K562 (cell line): ENCODE results near the gene HAX1. TPM values are rescaled to one million over a fixed set of nuclear protein-coding genes. Genes with fewer than 3 reads are reported as not detected.

Source experiments
- CCAR2 ChIP-seq: fragments of 200-400 bp; formaldehyde crosslinking; IDR thresholded peaks from 2 replicates; pipeline ENCODE4 v1.6.1; 2017; ENCODE audit warnings: mild to moderate bottlenecking, low read depth, low read length
- CHD2 ChIP-seq: IDR thresholded peaks from 2 replicates; pipeline ENCODE4 v1.6.1; 2011; ENCODE audit warnings: low read depth, low read length
- CUX1 ChIP-seq: fragments of 200-800 bp; sonication (Bioruptor generic); IDR thresholded peaks from 2 replicates; pipeline ENCODE4 v1.6.1; 2016; ENCODE audit warnings: missing genetic modification characterization, missing compliant biosample characterization
- DEAF1 ChIP-seq: fragments of 450-650 bp; formaldehyde crosslinking; IDR thresholded peaks from 2 replicates; pipeline ENCODE4 v1.4.0; 2020; ENCODE audit warnings: mild to moderate bottlenecking, moderate library complexity
- GTF2E2 ChIP-seq: fragments of 200-800 bp; sonication (Bioruptor generic); IDR thresholded peaks from 2 replicates; pipeline ENCODE4 v1.6.1; 2016; ENCODE audit warnings: missing genetic modification characterization, missing compliant biosample characterization
- LEF1 ChIP-seq: fragments of 450-650 bp; IDR thresholded peaks from 2 replicates; pipeline ENCODE4 v1.6.1; 2016; ENCODE audit warnings: mild to moderate bottlenecking
- NCOA2 ChIP-seq, 2 experiments: fragments of 450-650 bp; IDR thresholded peaks; 2 replicates each; pipeline ENCODE4 v1.6.1; 2018; ENCODE audit warnings: mild to moderate bottlenecking in 2 of 2, moderate library complexity in 1 of 2; ENCODE audit not compliant: partially characterized antibody in 2 of 2
- NEUROD1 ChIP-seq: fragments of 150-350 bp; IDR thresholded peaks from 2 replicates; pipeline ENCODE4 v1.6.1; 2014; ENCODE audit warnings: borderline replicate concordance, low read length, low read depth; ENCODE audit not compliant: partially characterized antibody
- RBM25 ChIP-seq: fragments of 200-400 bp; formaldehyde crosslinking; IDR thresholded peaks from 2 replicates; pipeline ENCODE4 v1.6.1; 2018; ENCODE audit warnings: low read length, low read depth, moderate library complexity; ENCODE audit not compliant: severe bottlenecking
- RNF219 ChIP-seq: fragments of 250-450 bp; sonication (Bioruptor Pico); IDR thresholded peaks from 2 replicates; pipeline ENCODE4 v1.5.0; 2022; ENCODE audit warnings: mild to moderate bottlenecking
- RUNX1 ChIP-seq: sonication (generic); IDR thresholded peaks from 2 replicates; pipeline ENCODE4 v1.6.1; 2016; ENCODE audit warnings: antibody characterized with exemption, low read depth
- SIN3A ChIP-seq, 2 experiments: fragments of 150-350 bp in 1 of 2; IDR thresholded peaks; 2 replicates each; pipeline ENCODE4 v1.6.1; 2011 to 2016; ENCODE audit warnings: borderline replicate concordance in 2 of 2, low read depth in 2 of 2, low read length in 2 of 2, mild to moderate bottlenecking in 2 of 2, moderate library complexity in 2 of 2; ENCODE audit not compliant: control insufficient read depth in 1 of 2
- TARDBP ChIP-seq: fragments of 450-650 bp; IDR thresholded peaks from 2 replicates; pipeline ENCODE4 v1.6.1; 2016
- UBTF ChIP-seq, 2 experiments: IDR thresholded peaks; 2 replicates each; pipeline ENCODE4 v1.6.1; 2012; ENCODE audit warnings: improper control_type of control experiment in 2 of 2, low read depth in 2 of 2, low read length in 2 of 2, borderline replicate concordance in 1 of 2
- ZNF121 ChIP-seq: sonication (generic); formaldehyde crosslinking; conservative IDR thresholded peaks from 2 replicates; pipeline ENCODE4 v1.8.0; 2022; ENCODE audit warnings: missing genetic modification reagents
- polyA plus RNA-seq, 8 experiments: library from polyadenylated mRNA; depleted of rRNA in 4 of 8; stranded (reverse) in 5 of 8; unstranded in 3 of 8; fragments of >200 nt; fragmentation: Nextera tagmentation in 2 of 8; fragmentation: Illumina TruSeq in 1 of 8; extraction: Ambion mirVana in 2 of 8; extraction: Trizol in 1 of 8; gene quantifications; 2 replicates each; pipeline versions ENCODE4 v1.2.1 to v1.2.3, GENCODE V29; 2011 to 2014; ENCODE audit warnings: inconsistent platforms in 1 of 8, missing spikeins in 1 of 8
- total RNA-seq, 7 experiments: library from RNA; depleted of rRNA in 6 of 7; stranded (reverse); fragments of >200 nt in 6 of 7; fragmentation: Illumina TruSeq in 2 of 7; extraction: Trizol in 2 of 7; gene quantifications; 2 replicates each; pipeline versions ENCODE4 v1.2.1 to v1.2.3, GENCODE V29; 2011 to 2021; ENCODE audit warnings: low replicate concordance in 1 of 7

The HAX1 gene
- total and polyA plus RNA-seq, 9 of the 15 experiments (the other 6 are each of a cell fraction or from before 2014, with no cell fraction given): 143 to 492 (median 234) TPM

GRCh38 chr1:154272217-154272998 lies at the start of gene HAX1 (continued):
- no peak for TF ChIP-seq CUX1
- TF ChIP-seq RUNX1: no peak; the same call in 1 of the 2 replicates
- TF ChIP-seq ZNF121 (CRISPR knock-in tag): no peak
- TF ChIP-seq GTF2E2: peak; percentile 84
- no peak for TF ChIP-seq CCAR2
- TF ChIP-seq NCOA2 (IDR thresholded peaks at IDR 0.05; ENCODE audit: partially characterized antibody in 2 of 2): no peak
- TF ChIP-seq LEF1: peak; percentile 81; the same call in 1 of the 2 replicates
- TF ChIP-seq UBTF (IDR thresholded peaks at IDR 0.05; ENCODE audit: borderline replicate concordance in 1 of 2, low read depth in 2 of 2, low read length in 2 of 2): 0 out of 4 replicates have a peak, but pooled peaks of 1 of the 2 experiments have one; percentile 35
- TF ChIP-seq DEAF1: peak; percentile 95
- no peak for TF ChIP-seq RNF219 (CRISPR knock-in tag)
- TF ChIP-seq TARDBP: peak; percentile 74
- peak in 1 of 2 experiments; percentile 28; a peak in 1 of 4 replicates for TF ChIP-seq SIN3A (IDR thresholded peaks at IDR 0.05; ENCODE audit: borderline replicate concordance in 2 of 2, control insufficient read depth in 1 of 2, low read depth in 2 of 2, low read length in 2 of 2)
- TF ChIP-seq RBM25: no peak
- peak; percentile 29 for TF ChIP-seq NEUROD1
- no peak for TF ChIP-seq CHD2
